Esophagus mucosa (tissue), 1 donor: ENCODE data around the gene TMEM141. TPM values are rescaled to one million over a fixed set of nuclear protein-coding genes. Genes with fewer than 3 reads are reported as not detected.

Experiments
- ATAC-seq: fragments of 200-7000 bp; cut with Tn5 transposase; one replicate; pipeline ENCODE4 v1.9.1; 2020
- total RNA-seq: library from RNA; stranded (reverse); gene quantifications from one replicate; pipeline ENCODE4 v1.2.4, GENCODE V29; 2023
- donor health status: DM: yes; HTN: yes; CAD: no.

The TMEM141 gene
- total RNA-seq, 1 donor from 2014 or later = 102 TPM

- no peak for ATAC-seq
Measured at GRCh38 chr9:136814725-136815421, 23.7 kb downstream of the TMEM141 start.

GRCh38 chr9:136815422-136815782 is 24.3 kb downstream of the TMEM141 start:
- no peak for ATAC-seq

DNA sequence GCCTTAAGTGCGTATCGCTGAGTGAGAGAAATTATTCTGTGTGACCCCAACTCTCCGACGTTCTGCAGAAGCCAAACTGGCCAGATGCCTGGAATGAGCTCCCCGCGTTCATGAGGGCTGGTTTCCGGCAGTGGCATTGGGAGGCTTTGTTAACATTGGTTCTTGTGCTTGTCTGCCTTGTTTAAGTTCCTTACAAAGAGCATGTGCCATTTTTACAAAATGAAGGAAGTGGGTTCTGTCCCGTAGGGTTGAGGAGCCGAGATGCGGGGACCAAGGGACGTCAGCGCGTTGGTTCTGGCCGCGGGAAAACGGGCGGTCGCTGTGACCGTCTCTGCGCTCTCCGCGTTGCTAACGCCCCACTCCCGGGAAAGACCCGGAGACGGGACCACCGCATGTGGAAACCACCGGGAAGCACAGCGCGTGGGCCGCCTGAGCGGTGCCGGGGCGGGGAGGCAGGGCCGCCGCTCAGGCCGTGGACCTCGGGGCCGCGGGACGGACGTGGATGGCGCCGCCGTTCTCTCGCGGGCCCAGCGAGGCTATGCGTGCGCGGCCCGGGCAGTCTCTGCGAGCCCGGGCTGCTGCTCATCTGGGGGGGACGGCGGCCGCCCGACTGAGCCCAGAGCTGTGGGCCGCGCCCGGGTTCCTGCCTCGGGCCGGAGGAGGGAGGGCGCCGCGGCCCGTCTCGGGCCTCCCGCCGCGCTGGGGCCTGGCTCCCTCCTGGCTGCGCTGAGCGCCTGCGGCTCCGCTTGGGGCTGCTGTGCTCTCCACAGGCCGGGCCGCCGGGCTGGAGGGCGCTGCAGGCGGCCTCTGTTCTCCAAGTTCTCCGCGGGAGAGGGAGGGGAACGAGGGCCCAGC is 30.1 kb downstream of the TMEM141 start:
- ATAC-seq = peak; percentile 22

- ATAC-seq = no peak
Measured at GRCh38 chr9:136821826-136822544, 30.8 kb downstream of the TMEM141 start.

- peak; percentile 14 for ATAC-seq
Measured at GRCh38 chr9:136823136-136824046, 32.2 kb downstream of the TMEM141 start.

- no peak for ATAC-seq
Measured at GRCh38 chr9:136824496-136825225, 33.5 kb downstream of the TMEM141 start.

DNA sequence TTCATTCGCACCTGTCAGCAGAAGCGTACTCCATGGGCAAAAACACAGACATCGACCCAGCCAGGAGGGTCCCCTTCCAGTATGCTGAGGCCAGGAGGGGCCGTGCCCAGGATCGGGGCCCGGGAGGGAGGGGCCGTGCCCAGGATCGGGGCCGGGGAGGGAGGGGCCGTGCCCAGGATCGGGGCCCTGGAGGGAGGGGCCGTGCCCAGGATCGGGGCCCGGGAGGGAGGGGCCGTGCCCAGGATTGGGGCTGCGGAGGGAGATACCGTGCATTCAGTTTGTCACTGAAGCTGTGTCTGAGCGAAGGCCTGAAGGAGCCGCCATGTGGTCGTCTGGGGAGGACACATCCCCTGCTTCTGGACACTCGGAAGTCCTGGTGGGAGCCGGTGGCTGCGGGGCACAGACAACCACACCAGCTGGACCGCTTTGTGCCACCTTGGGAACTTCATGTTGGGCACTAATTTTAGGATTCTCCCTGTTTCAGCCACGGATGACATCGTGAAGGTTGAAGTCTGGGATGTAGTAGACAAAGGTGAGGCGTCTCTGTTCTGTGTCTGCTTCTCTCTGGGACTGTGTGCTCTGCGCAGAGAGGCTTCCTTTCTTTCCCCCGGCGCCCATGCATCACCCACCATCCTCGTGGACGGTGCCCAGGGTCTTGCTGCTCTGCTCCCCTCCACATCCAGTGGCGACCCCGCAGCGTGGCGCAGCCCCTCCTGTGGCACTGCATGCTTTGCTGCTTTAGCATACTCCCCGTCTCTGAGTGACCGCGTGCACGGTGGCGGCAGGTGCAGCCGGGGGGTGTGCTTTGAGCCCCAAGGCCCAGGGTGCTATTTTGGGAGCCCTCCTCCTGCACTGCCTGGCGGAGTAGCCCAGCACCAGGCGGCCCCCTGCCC is 34.4 kb downstream of the TMEM141 start:
- ATAC-seq = no peak

DNA sequence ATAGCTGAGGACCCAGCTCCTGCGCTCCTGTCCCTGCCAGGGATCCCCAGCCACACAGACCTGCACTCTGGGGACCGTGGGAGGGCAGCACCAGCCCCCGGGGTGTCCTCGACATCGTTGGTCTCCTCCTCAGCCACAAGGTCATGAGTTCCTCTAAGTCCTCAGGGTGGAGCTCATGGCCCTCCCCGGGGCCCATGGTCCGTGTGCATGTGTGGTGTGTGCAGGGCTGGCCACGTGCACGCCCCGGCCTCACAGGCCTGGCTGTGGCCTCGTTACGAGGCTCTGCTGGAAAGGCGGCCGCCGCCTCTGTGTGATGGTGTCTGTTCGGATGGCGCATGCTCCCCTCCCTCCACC is 35.0 kb downstream of the TMEM141 start:
- ATAC-seq = no peak

GRCh38 chr9:136826703-136827582 is 35.8 kb downstream of the TMEM141 start:
- ATAC-seq = no peak

GRCh38 chr9:136827794-136828473 is 36.8 kb downstream of the TMEM141 start:
- ATAC-seq = no peak

DNA sequence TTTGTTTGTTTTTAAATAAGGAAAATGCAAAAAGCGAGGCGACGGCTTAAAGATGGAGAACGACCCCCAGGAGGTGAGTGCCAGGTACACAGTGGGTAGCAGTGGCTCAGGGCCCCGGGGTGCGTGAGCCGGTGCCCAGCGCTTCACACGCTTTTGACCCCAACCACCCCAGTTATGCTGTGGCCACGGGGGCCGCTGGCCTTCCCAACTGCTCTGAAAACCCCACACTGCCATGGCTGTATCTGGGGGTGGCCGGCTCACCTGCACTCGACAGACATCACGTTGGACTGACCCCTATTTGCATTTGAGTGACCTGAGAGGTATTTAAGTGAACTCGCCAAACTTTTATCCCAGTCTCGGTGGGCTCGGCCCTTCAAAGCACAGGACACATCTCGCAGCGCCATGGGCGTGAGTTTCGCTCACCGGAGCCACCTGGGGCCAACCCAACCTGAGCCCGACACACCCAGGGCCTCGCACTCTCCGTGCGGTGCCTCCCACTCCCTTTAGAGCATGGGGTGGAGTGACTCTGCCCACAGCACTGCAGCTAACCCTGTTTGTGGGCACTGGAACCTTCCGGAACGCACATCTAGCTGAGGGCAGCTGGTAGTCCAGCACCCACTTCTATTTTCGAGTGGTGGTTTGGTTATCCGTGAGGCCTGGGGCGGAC is 37.5 kb downstream of the TMEM141 start:
- ATAC-seq = no peak

- no peak for ATAC-seq
Measured at GRCh38 chr9:136829412-136829811, 38.3 kb downstream of the TMEM141 start.

DNA sequence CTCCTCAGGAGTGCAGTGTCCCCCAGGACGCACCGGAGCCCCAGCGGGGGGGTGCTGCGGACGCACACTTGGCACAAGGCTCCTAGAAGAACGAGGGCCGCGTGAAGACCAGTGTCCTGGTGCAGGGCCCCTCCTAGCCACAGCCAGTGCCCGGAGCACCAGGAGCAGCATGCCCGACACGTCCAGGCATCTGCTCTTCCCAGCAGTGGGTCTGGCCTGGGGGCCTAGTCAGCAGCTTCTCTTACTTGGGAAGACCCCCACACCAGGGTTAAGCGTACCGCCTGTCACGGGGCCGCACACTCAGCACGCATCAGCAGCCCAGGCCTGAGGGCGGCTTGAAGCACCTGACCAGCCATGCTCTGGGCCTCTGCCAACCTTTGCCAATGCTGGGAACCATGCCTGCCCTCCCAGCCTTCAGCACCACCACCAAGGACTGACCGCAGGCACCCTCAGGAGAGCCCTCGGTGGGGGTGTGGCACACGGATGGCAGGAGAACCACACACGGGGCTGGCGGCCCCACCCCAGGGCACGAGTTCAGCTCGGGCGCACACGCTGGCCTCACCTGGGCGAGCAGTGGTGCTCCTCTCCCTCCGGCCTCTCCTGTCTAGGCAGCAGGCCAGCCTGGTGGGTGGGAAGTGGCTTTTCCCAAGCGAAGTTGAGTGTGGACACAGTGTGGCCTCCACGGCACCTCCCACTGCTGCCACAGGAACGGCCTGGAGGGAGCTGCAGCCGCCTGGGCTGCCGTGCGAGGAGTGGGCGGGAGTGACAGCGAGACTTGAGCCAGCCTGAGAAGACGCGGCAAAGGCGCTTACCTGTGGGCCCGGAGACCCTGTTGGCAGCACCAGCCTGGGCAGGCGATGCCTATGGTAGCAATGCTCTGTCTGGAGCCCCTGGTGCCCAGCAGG is 39.1 kb downstream of the TMEM141 start:
- peak; percentile 7 for ATAC-seq

GRCh38 chr9:136831002-136831719 is 40.0 kb downstream of the TMEM141 start:
- ATAC-seq = no peak

DNA sequence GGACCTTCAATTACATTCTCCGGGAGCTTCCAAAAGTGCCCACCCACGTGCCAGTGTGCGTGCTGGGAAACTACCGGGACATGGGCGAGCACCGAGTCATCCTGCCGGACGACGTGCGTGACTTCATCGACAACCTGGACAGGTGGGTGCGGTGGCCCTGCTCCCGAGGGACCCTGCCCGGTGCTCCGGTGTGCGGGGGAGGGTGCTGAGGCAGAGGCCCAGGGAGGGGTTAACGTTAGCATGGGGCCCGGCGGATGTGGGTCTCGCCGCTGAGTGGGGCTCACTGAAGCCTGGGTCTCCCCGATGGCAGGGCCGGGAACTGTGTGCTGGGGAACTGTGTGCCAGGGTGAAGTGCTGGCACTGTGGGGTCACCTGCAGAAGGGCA is 40.6 kb downstream of the TMEM141 start:
- no peak for ATAC-seq

GRCh38 chr9:136832581-136832980 is 41.4 kb downstream of the TMEM141 start:
- no peak for ATAC-seq
